AG09309 (cell line): ENCODE measurements around the gene HOXB13.

Experiments
- DNase-seq: peaks from one replicate; pipeline ENCODE4 v3.0.0-alpha.2; 2010; ENCODE audit warnings: low read depth
- H3K4me3 ChIP-seq: 2 replicates; pipeline ENCODE4 v1.5.1; 2011; ENCODE audit warnings: mild to moderate bottlenecking, low read depth, low read length, moderate library complexity; ENCODE audit not compliant: control insufficient read depth
- CTCF ChIP-seq: IDR thresholded peaks from 2 replicates; pipeline ENCODE4 v1.5.1; 2011; ENCODE audit warnings: mild to moderate bottlenecking, low read depth, low read length, inconsistent platforms; ENCODE audit not compliant: insufficient read depth, control insufficient read depth; ENCODE audit errors: missing control alignments

The HOXB13 gene

GRCh38 chr17:48728232-48729231 is at the start of gene HOXB13:
Gene HOXB13 (minus strand): TSS chr17:48728750. CDS start chr17:48728593, 157 bp downstream.
- peak within 1 kb of the TSS; percentile 65 for H3K4me3 ChIP-seq
- peak; percentile 38 for DNase-seq
- no peak for TF ChIP-seq CTCF

- no peak for DNase-seq
- no peak overlapping the region for H3K4me3 ChIP-seq
- TF ChIP-seq CTCF: no peak
Measured at GRCh38 chr17:48776602-48777001, 48.1 kb upstream of the HOXB13 start.

GRCh38 chr17:48773245-48773644 is 44.7 kb upstream of the HOXB13 start:
- no peak overlapping the region for H3K4me3 ChIP-seq
- TF ChIP-seq CTCF: no peak
- no peak for DNase-seq

GRCh38 chr17:48770954-48771353 is 42.4 kb upstream of the HOXB13 start:
- no peak for TF ChIP-seq CTCF

GRCh38 chr17:48769009-48769675 is 40.6 kb upstream of the HOXB13 start:
- H3K4me3 ChIP-seq: no peak overlapping the region
- DNase-seq: no peak
- TF ChIP-seq CTCF: no peak

More at GRCh38 chr17:48770954-48771353, 42.4 kb upstream of the HOXB13 start:
- DNase-seq: no peak
- H3K4me3 ChIP-seq: no peak overlapping the region

GRCh38 chr17:48767263-48767774 is 38.8 kb upstream of the HOXB13 start:
- no peak overlapping the region for H3K4me3 ChIP-seq
- no peak for DNase-seq
- no peak for TF ChIP-seq CTCF
